Mesendoderm (in vitro differentiated cells): ENCODE results near the gene PMEPA1.
A peak's percentile ranks its signal among the peaks of the same experiment; 100 is the strongest.

ENCODE experiments used
- DNase-seq: peaks from one replicate; pipeline ENCODE4 v3.0.0; 2013
- H2AK5ac ChIP-seq: 2 replicates; pipeline ENCODE4 v1.6.1; 2013; ENCODE audit warnings: low read length, inconsistent platforms
- H2BK120ac ChIP-seq: 2 replicates; pipeline ENCODE4 v1.6.1; 2013; ENCODE audit warnings: low read depth, mild to moderate bottlenecking, low read length, moderate library complexity, mixed read lengths
- H2BK15ac ChIP-seq: replicated peaks from 2 replicates; pipeline ENCODE4 v1.6.1; 2013; ENCODE audit warnings: low read depth, mild to moderate bottlenecking, moderate library complexity
- H2BK5ac ChIP-seq: 2 replicates; pipeline ENCODE4 v1.6.1; 2013; ENCODE audit warnings: low read length, inconsistent platforms
- H3K18ac ChIP-seq: 2 replicates; pipeline ENCODE4 v1.6.1; 2013; ENCODE audit warnings: mild to moderate bottlenecking, low read length, mixed read lengths
- H3K23ac ChIP-seq: one replicate; pipeline ENCODE4 v1.6.1; 2013; ENCODE audit warnings: low read length
- H3K27ac ChIP-seq: 2 replicates; pipeline ENCODE4 v1.5.1; 2013; ENCODE audit warnings: low read depth, mild to moderate bottlenecking, inconsistent platforms, low read length, moderate library complexity
- H3K27me3 ChIP-seq: 2 replicates; pipeline ENCODE4 v1.6.1; 2013; ENCODE audit warnings: low read length, control low read depth, mild to moderate bottlenecking, inconsistent platforms; ENCODE audit not compliant: insufficient read depth, poor library complexity
- H3K36me3 ChIP-seq: 2 replicates; pipeline ENCODE4 v1.6.1; 2013; ENCODE audit warnings: low read length, inconsistent platforms; ENCODE audit not compliant: control insufficient read depth, insufficient read depth
- H3K4ac ChIP-seq: one replicate; pipeline ENCODE4 v1.6.1; 2013; ENCODE audit warnings: low read depth, mild to moderate bottlenecking, low read length, moderate library complexity
- H3K4me1 ChIP-seq: 2 replicates; pipeline ENCODE4 v1.6.1; 2013; ENCODE audit warnings: low read depth, low read length, inconsistent platforms; ENCODE audit not compliant: control insufficient read depth
- H3K4me2 ChIP-seq: 2 replicates; pipeline ENCODE4 v1.6.1; 2013; ENCODE audit warnings: low read length
- H3K4me3 ChIP-seq: 2 replicates; pipeline ENCODE4 v1.5.1; 2013; ENCODE audit warnings: mild to moderate bottlenecking, low read length
- H3K56ac ChIP-seq: one replicate; pipeline ENCODE4 v1.6.1; 2013; ENCODE audit warnings: low read length
- H3K79me1 ChIP-seq: 2 replicates; pipeline ENCODE4 v1.6.1; 2013; ENCODE audit warnings: low read length, inconsistent platforms
- H3K79me2 ChIP-seq: 2 replicates; pipeline ENCODE4 v1.6.1; 2013; ENCODE audit warnings: mild to moderate bottlenecking, low read length; ENCODE audit not compliant: control insufficient read depth, insufficient read depth
- H3K9ac ChIP-seq: 2 replicates; pipeline ENCODE4 v1.6.1; 2013; ENCODE audit warnings: low read length, inconsistent platforms
- H4K5ac ChIP-seq: one replicate; pipeline ENCODE4 v1.6.1; 2013; ENCODE audit warnings: low read length
- H4K8ac ChIP-seq: one replicate; pipeline ENCODE4 v1.6.1; 2013; ENCODE audit warnings: low read depth, mild to moderate bottlenecking, control low read depth, low read length, moderate library complexity
- WGBS: extraction: QIAGEN DNeasy Blood & Tissue Kit; methylation state at CpG from one replicate; pipeline ENCODE4 v1.1.7; 2013; ENCODE audit warnings: low lambda C conversion rate, missing lambda C conversion rate; ENCODE audit not compliant: insufficient coverage; ENCODE audit errors: extremely low coverage; 5-methylcytosine and 5-hydroxymethylcytosine counted together

The PMEPA1 gene

GRCh38 chr20:57693002-57693582, 16.7 kb downstream of the PMEPA1 start:
- no peak overlapping the region for H2AK5ac ChIP-seq
- H3K79me1 ChIP-seq = peaks cover 17% of the 10 kb centered on the region
- H4K8ac ChIP-seq = no peak overlapping the region
- H3K4ac ChIP-seq = no peak overlapping the region
- H3K79me2 ChIP-seq = peaks cover 99% of the 10 kb centered on the region
- no peak overlapping the region for H3K4me2 ChIP-seq
- peaks cover 12% of the 10 kb centered on the region for H3K4me1 ChIP-seq
- no peak overlapping the region for H2BK15ac ChIP-seq
- H4K5ac ChIP-seq = no peak overlapping the region
- H3K56ac ChIP-seq = no peak overlapping the region
- H3K9ac ChIP-seq = peak overlapping the region; percentile 11
- no peak overlapping the region for H3K4me3 ChIP-seq
- no peak overlapping the region for H2BK120ac ChIP-seq
- DNase-seq = peak; percentile 92
- H3K23ac ChIP-seq = no peak overlapping the region
- no peak overlapping the region for H3K18ac ChIP-seq
- H3K27me3 ChIP-seq = no peaks in the 10 kb centered on the region
- no peak overlapping the region for H2BK5ac ChIP-seq
- no peaks in the 10 kb centered on the region for H3K36me3 ChIP-seq
- peak overlapping the region; percentile 7 for H3K27ac ChIP-seq
- no CpG with 5 or more reads among the region's 20 CpGs for WGBS

GRCh38 chr20:57692393-57692792, 17.4 kb downstream of the PMEPA1 start:
- Histone ChIP-seq H3K27me3 (no peaks in the 10 kb centered on the region), H3K4me1 (peaks cover 12% of the 10 kb centered on the region), H2BK120ac (no peak overlapping the region), H2BK5ac (no peak overlapping the region), H3K23ac (no peak overlapping the region), H3K4me2 (no peak overlapping the region), H3K4me3 (no peak overlapping the region), H3K79me2 (peaks cover 99% of the 10 kb centered on the region), H4K8ac (no peak overlapping the region), H3K9ac (no peak overlapping the region), H3K4ac (no peak overlapping the region), H2AK5ac (no peak overlapping the region), H3K27ac (no peak overlapping the region), H2BK15ac (no peak overlapping the region), H3K79me1 (peaks cover 20% of the 10 kb centered on the region), H3K18ac (no peak overlapping the region), H3K36me3 (no peaks in the 10 kb centered on the region), H4K5ac (no peak overlapping the region), H3K56ac (no peak overlapping the region)
- no peak for DNase-seq
- WGBS = no CpG with 5 or more reads among the region's 10 CpGs

- no peaks in the 10 kb centered on the region for H3K27me3 ChIP-seq
- no peak overlapping the region for H3K9ac ChIP-seq
- no peak overlapping the region for H3K4ac ChIP-seq
- no CpG with 5 or more reads among the region's 12 CpGs for WGBS
- no peak overlapping the region for H3K23ac ChIP-seq
- H2BK120ac ChIP-seq = no peak overlapping the region
- H3K4me1 ChIP-seq = peaks cover 12% of the 10 kb centered on the region
- H2AK5ac ChIP-seq = no peak overlapping the region
- H3K18ac ChIP-seq = no peak overlapping the region
- no peak overlapping the region for H3K4me2 ChIP-seq
- H4K8ac ChIP-seq = no peak overlapping the region
- DNase-seq = no peak
- peaks cover 99% of the 10 kb centered on the region for H3K79me2 ChIP-seq
- no peak overlapping the region for H4K5ac ChIP-seq
- no peak overlapping the region for H2BK5ac ChIP-seq
- peaks cover 2% of the 10 kb centered on the region for H3K36me3 ChIP-seq
- no peak overlapping the region for H3K27ac ChIP-seq
- no peak overlapping the region for H3K56ac ChIP-seq
- peaks cover 26% of the 10 kb centered on the region for H3K79me1 ChIP-seq
- no peak overlapping the region for H3K4me3 ChIP-seq
- no peak overlapping the region for H2BK15ac ChIP-seq
Observed at GRCh38 chr20:57691699-57692098, 18.1 kb downstream of the PMEPA1 start.

- peaks cover 2% of the 10 kb centered on the region for H3K36me3 ChIP-seq
- H3K56ac ChIP-seq = no peak overlapping the region
- H3K4me1 ChIP-seq = peaks cover 12% of the 10 kb centered on the region
- no peak overlapping the region for H3K4me3 ChIP-seq
- H3K27me3 ChIP-seq = no peaks in the 10 kb centered on the region
- no peak for DNase-seq
- no peak overlapping the region for H3K4me2 ChIP-seq
- no peak overlapping the region for H3K23ac ChIP-seq
- H3K27ac ChIP-seq = no peak overlapping the region
- peaks cover 99% of the 10 kb centered on the region for H3K79me2 ChIP-seq
- H3K4ac ChIP-seq = no peak overlapping the region
- H3K9ac ChIP-seq = no peak overlapping the region
- H3K79me1 ChIP-seq = peaks cover 32% of the 10 kb centered on the region
- no peak overlapping the region for H2AK5ac ChIP-seq
- no peak overlapping the region for H2BK15ac ChIP-seq
- no peak overlapping the region for H4K5ac ChIP-seq
- H2BK5ac ChIP-seq = no peak overlapping the region
- no peak overlapping the region for H4K8ac ChIP-seq
- H2BK120ac ChIP-seq = no peak overlapping the region
- H3K18ac ChIP-seq = no peak overlapping the region
- WGBS = no CpG with 5 or more reads among the region's 15 CpGs
Observed at GRCh38 chr20:57690525-57690924, 19.3 kb downstream of the PMEPA1 start.

- Histone ChIP-seq H4K5ac (no peak overlapping the region), H3K18ac (no peak overlapping the region), H3K56ac (no peak overlapping the region), H3K4ac (no peak overlapping the region), H3K4me1 (peaks cover 12% of the 10 kb centered on the region), H3K79me2 (peaks cover 99% of the 10 kb centered on the region), H2BK120ac (no peak overlapping the region), H3K4me2 (no peak overlapping the region), H2BK15ac (no peak overlapping the region), H3K79me1 (peaks cover 32% of the 10 kb centered on the region), H3K27ac (no peak overlapping the region), H4K8ac (no peak overlapping the region), H3K27me3 (no peaks in the 10 kb centered on the region), H3K36me3 (peaks cover 2% of the 10 kb centered on the region), H2AK5ac (no peak overlapping the region), H2BK5ac (no peak overlapping the region), H3K4me3 (no peak overlapping the region), H3K9ac (no peak overlapping the region), H3K23ac (no peak overlapping the region)
- WGBS = no CpG with 5 or more reads among the region's 23 CpGs
- no peak for DNase-seq
Observed at GRCh38 chr20:57689745-57690481, 19.9 kb downstream of the PMEPA1 start.
